ENCODE measurements around the gene ARHGAP4. TPM values are rescaled to one million over a fixed set of nuclear protein-coding genes. Genes with fewer than 3 reads are reported as not detected.

ARHGAP4 gene
- polyA plus RNA-seq, 3 donors: 51.5 to 508 (median 64.4) TPM

DNA sequence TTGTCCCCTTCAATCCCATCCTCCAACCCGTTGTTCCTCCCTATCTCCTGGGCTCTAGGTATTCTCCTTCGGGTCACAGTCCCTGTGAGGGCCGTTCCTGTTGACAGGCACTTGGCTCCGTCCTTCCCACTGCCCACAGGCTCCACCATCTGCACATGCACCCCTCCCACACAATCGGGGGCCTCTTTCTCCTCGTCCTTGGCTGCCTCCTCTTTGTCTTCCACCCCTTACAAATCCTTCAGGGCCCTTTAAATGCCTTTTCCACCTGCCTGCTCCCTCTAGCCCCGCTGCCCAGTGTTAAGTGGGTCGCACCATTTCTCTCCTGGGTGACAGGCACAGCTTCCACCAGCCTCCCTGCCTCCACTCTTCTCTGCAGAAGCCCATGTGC is 24.3 kb downstream of the ARHGAP4 start:
- H3K4me2 ChIP-seq (replicated peaks; ENCODE audit: extremely low read depth, low read length, poor library complexity, severe bottlenecking): peak overlapping the region; percentile 44
- peaks cover 53 to 55% of the 10 kb centered on the region in 2 donors for H3K4me1 ChIP-seq (ENCODE audit: control insufficient read depth in 1 of 2, insufficient read depth in 2 of 2, low read length in 2 of 2)
- Mint-ChIP-seq H3K4me3 (no peak overlapping the region), H3K27me3 (ENCODE audit: low read depth in 3 of 3) (peaks cover under 1 to 45% (median 3%) of the 10 kb centered on the region in 3 donors), H3K27ac (peak overlapping the region in 6 of 7 donors; percentile 30 to 88 (median 81)), H3K9me3 (peaks cover 0 to 4% (median 0%) of the 10 kb centered on the region in 7 donors), H3K4me1 (peaks cover 53% of the 10 kb centered on the region), H3K36me3 (no peaks in the 10 kb centered on the region)
- no peaks in the 10 kb centered on the region for H3K79me2 ChIP-seq (ENCODE audit: insufficient read depth, low read length)
- H4K20me1 ChIP-seq (ENCODE audit: insufficient read depth, low read length): peaks cover 9% of the 10 kb centered on the region
- H2AFZ ChIP-seq (ENCODE audit: insufficient read depth, low read depth, low read length, poor library complexity, severe bottlenecking): no peak overlapping the region
- H3K4me3 ChIP-seq (replicated peaks in 1 of 3; ENCODE audit: low read depth in 2 of 3, low read length in 3 of 3): peak overlapping the region in 1 of 3 experiments; percentile 42
- peak overlapping the region in 1 of 2 donors; percentile 67 for H3K27ac ChIP-seq (ENCODE audit: low read depth in 1 of 2, low read length in 2 of 2)
- H3K9me3 ChIP-seq (replicated peaks in 1 of 2; ENCODE audit: control insufficient read depth in 1 of 2, insufficient read depth in 1 of 2, low read length in 2 of 2): no peaks in the 10 kb centered on the region
- TF ChIP-seq, protein P1, sequence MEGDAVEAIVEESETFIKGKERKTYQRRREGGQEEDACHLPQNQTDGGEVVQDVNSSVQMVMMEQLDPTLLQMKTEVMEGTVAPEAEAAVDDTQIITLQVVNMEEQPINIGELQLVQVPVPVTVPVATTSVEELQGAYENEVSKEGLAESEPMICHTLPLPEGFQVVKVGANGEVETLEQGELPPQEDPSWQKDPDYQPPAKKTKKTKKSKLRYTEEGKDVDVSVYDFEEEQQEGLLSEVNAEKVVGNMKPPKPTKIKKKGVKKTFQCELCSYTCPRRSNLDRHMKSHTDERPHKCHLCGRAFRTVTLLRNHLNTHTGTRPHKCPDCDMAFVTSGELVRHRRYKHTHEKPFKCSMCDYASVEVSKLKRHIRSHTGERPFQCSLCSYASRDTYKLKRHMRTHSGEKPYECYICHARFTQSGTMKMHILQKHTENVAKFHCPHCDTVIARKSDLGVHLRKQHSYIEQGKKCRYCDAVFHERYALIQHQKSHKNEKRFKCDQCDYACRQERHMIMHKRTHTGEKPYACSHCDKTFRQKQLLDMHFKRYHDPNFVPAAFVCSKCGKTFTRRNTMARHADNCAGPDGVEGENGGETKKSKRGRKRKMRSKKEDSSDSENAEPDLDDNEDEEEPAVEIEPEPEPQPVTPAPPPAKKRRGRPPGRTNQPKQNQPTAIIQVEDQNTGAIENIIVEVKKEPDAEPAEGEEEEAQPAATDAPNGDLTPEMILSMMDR (IDR thresholded peaks at IDR 0.05): no peak
- no peak for DNase-seq
- no peaks in the 10 kb centered on the region for H3K36me3 ChIP-seq (replicated peaks in 1 of 2; ENCODE audit: control insufficient read depth in 1 of 2, insufficient read depth in 2 of 2, low read length in 2 of 2)
- no peak overlapping the region for H3K9ac ChIP-seq (ENCODE audit: insufficient read depth, low read length, poor library complexity, severe bottlenecking)
- WGBS (ENCODE audit: insufficient coverage): 42% methylated on average over 3 of the region's 8 CpGs
- intact Hi-C loops (cut with micrococcal nuclease): no loop called here
- H3K27me3 ChIP-seq (ENCODE audit: control insufficient read depth in 2 of 2, insufficient read depth in 2 of 2, low read length in 2 of 2): peaks cover 0 to 2% of the 10 kb centered on the region in 2 donors

DNA sequence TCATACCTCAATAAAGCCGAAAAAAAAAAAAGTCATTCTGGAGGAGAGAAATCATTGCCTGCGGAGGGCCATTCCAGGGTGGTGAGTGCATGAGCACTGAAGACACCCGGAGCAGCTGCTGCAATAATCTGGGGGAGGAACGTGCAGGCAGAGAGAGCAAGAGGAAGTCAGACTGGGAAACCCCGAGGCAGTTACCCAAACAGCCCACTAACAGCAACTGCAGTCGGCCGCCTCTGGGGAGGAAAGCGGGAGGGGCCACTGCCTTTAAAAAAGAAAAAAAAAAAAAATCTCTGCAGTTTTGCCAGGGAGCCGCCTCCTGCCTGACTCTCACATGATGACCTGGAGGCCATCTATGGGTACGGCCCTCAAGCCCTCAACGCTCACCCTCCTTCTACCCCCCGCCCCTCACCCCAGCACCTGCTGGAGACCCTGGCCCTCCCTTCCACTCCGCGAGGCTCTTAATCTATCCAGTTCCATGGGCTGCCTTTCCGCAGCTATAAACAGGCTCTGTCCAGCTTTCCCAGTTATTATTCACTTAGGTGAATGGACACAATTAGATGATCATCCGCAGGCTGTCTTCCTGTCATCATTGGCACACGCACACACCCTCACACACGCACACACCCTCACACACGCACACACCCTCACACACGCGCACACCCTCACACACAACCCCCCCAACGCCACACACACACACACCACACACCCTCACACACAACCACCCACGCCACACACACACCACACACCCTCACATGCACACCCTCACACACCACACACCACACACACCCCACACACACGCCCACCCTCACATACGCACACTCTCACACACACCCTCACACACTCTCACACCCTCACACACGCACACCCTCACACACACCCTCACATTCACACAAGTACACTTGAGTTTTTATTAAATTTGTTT is 25.0 kb downstream of the ARHGAP4 start:
- Histone ChIP-seq H3K27me3 (ENCODE audit: control insufficient read depth in 2 of 2, insufficient read depth in 2 of 2, low read length in 2 of 2) (peaks cover 0 to 5% of the 10 kb centered on the region in 2 donors), H2AFZ (ENCODE audit: insufficient read depth, low read depth, low read length, poor library complexity, severe bottlenecking) (no peak overlapping the region), H3K4me3 (replicated peaks in 1 of 3; ENCODE audit: low read depth in 2 of 3, low read length in 3 of 3) (peak overlapping the region in 1 of 3 experiments; percentile 42), H3K79me2 (ENCODE audit: insufficient read depth, low read length) (no peaks in the 10 kb centered on the region), H3K9me3 (replicated peaks in 1 of 2; ENCODE audit: control insufficient read depth in 1 of 2, insufficient read depth in 1 of 2, low read length in 2 of 2) (peaks cover 0 to 6% of the 10 kb centered on the region in 2 donors), H3K27ac (ENCODE audit: low read depth in 1 of 2, low read length in 2 of 2) (peak overlapping the region; percentile 59 to 67), H3K4me1 (ENCODE audit: control insufficient read depth in 1 of 2, insufficient read depth in 2 of 2, low read length in 2 of 2) (peaks cover 53 to 55% of the 10 kb centered on the region in 2 donors), H3K9ac (ENCODE audit: insufficient read depth, low read length, poor library complexity, severe bottlenecking) (no peak overlapping the region), H3K4me2 (replicated peaks; ENCODE audit: extremely low read depth, low read length, poor library complexity, severe bottlenecking) (peak overlapping the region; percentile 44), H4K20me1 (ENCODE audit: insufficient read depth, low read length) (peaks cover 3% of the 10 kb centered on the region), H3K36me3 (replicated peaks in 1 of 2; ENCODE audit: control insufficient read depth in 1 of 2, insufficient read depth in 2 of 2, low read length in 2 of 2) (no peaks in the 10 kb centered on the region)
- intact Hi-C loops (cut with micrococcal nuclease): no loop called here
- Mint-ChIP-seq H3K4me3 (peak overlapping the region; percentile 45 to 73), H3K4me1 (peaks cover 49% of the 10 kb centered on the region), H3K27me3 (ENCODE audit: low read depth in 3 of 3) (peaks cover 3 to 45% (median 4%) of the 10 kb centered on the region in 3 donors), H3K9me3 (peaks cover 0 to 6% (median 1%) of the 10 kb centered on the region in 7 donors), H3K27ac (peak overlapping the region; percentile 80 to 88 (median 81)), H3K36me3 (no peaks in the 10 kb centered on the region)
- peak; percentile 78 to 88 (median 82) for DNase-seq
- TF ChIP-seq, protein P1 (IDR thresholded peaks at IDR 0.05): no peak
- 14% methylated on average over 3 of the region's 26 CpGs for WGBS (ENCODE audit: insufficient coverage)
